Measurements from ENCODE around the gene SAMM50.
"Not testable (repeated sequence)": the region's sequence is repeated elsewhere in the genome, so short reads cannot be mapped to it uniquely, and the experiment has no call there.

Gene SAMM50

GRCh38 chr22:44004104-44004460, 48.8 kb downstream of the SAMM50 start:
- DNase-seq, result no peak

GRCh38 chr22:44005524-44005923, 50.3 kb downstream of the SAMM50 start:
- no peak for DNase-seq

DNA sequence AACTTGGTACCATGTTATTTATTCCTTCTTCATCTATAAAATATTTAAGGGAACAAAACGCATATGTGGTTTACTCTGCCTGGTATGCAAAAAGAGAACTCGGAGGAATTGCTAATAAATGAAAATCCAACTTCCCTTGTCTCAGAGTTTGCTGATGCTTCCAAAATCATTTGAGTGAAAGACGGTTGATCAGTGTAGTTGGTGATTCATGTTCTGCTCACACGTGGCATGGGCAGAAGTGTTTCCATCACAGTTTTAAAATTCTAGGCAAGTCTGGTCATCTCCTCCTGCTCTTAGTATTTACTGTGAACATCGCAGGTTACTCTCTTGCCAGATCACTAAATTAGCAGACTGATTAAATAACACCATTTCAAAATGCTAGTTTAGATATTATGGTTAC, 56.9 kb downstream of the SAMM50 start:
- no peak for DNase-seq

GRCh38 chr22:44012591-44012990, 57.3 kb downstream of the SAMM50 start:
- no peak for DNase-seq

DNA sequence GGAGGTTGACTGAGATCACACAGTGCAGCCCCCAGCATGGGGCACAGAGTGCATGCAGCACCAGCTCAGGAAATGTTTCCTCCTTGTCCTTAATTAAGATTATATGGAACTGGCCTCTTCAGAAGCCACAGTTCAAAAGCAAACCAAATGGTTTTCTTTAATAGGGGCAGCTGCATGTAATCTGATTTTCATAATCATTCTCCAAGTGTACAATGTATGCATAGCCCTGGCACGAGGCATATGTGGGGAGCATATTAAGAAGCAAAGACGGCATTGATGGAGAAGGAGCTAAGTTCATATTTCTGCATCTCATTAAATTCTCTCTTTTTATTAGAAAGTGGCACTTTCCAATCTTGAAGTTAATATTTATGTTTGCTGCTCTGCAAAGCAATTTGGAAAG, 59.0 kb downstream of the SAMM50 start:
- DNase-seq, result no peak

GRCh38 chr22:44016586-44016985, 61.3 kb downstream of the SAMM50 start:
- not testable (repeated sequence) for DNase-seq

GRCh38 chr22:44018594-44018993, 63.4 kb downstream of the SAMM50 start:
- no peak for DNase-seq

- no peak for DNase-seq
Measured at GRCh38 chr22:44019416-44019815, 64.2 kb downstream of the SAMM50 start.

GRCh38 chr22:44019846-44020245, 64.6 kb downstream of the SAMM50 start:
- no peak for DNase-seq

- DNase-seq, result no peak
Measured at GRCh38 chr22:44020981-44021380, 65.7 kb downstream of the SAMM50 start.

DNA sequence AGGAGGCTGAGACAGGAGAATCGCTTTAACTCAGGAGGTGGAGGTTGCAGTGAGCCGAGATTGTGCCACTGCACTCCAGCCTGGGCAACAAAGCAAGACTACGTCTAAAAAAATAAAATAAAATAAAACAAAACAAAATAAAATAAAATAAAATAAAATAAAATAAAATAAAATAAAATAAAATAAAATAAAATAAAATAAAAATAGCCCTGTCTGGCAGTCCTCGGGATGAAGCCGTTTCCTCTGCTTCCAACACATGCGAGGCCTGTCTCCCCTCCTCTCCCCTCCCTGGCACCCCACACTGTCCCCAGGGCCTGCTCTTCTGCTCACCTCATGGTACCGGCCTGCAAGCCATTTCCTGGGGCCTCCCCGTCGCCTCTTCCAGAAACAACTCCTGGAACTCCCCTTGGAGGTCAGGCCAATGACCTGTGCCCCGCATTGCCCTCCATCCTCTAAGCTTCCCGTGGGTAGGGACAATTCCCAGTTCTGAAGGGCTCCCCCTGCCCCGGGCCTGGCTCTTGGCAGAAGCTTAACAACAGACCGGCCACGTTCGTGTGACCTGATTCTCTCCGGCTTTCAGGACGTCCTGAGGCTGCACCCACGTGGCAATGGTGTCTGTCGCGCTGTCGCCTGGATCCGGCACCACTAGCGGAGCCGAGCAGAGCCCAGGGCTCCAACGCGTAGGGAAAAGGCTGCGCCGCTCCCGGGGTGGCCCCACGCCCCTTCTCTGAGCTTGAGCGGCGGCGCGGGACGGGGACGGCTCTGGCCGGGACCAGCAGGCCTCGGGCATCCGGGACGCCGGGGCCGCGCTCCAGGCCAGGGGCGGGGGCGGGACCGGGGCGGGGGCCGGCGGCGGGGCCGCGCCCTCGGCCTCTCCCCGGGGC, 68.4 kb downstream of the SAMM50 start:
- no peak for DNase-seq

DNA sequence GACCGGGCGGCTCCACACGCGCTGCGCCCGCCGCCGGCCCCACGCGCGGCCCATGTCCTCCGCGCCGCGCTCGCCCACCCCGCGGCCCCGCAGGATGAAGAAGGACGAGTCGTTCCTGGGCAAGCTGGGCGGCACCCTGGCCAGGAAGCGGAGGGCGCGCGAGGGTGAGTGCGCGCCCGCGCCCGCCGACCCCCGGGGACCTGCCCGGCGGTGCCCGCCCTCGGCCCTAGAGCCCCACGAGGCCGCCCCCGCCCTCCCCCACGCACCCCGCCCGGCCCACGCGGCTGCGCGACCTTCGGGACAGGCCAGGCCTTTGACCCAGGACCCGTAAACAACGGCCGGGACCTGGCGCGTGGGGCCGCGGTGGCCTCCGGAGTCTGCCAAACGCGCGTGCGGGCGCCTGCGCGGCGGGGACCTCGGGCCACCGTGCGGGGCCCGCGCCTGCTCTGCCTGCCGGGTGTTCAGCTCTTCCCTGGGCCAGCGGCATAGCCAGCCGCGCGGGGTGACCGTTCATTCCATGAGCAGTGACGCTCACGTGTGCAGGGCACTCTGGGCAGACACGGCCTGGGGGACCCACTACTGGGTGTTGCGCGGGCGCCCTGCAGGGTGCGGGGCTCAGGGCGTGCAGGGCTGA, 69.2 kb downstream of the SAMM50 start, which contains the start of gene PARVB:
PARVB (plus strand) TSS at position 15 of the 634 bp plus-strand sequence; CDS start at position 53, 38 bp downstream.
- no peak for DNase-seq

DNA sequence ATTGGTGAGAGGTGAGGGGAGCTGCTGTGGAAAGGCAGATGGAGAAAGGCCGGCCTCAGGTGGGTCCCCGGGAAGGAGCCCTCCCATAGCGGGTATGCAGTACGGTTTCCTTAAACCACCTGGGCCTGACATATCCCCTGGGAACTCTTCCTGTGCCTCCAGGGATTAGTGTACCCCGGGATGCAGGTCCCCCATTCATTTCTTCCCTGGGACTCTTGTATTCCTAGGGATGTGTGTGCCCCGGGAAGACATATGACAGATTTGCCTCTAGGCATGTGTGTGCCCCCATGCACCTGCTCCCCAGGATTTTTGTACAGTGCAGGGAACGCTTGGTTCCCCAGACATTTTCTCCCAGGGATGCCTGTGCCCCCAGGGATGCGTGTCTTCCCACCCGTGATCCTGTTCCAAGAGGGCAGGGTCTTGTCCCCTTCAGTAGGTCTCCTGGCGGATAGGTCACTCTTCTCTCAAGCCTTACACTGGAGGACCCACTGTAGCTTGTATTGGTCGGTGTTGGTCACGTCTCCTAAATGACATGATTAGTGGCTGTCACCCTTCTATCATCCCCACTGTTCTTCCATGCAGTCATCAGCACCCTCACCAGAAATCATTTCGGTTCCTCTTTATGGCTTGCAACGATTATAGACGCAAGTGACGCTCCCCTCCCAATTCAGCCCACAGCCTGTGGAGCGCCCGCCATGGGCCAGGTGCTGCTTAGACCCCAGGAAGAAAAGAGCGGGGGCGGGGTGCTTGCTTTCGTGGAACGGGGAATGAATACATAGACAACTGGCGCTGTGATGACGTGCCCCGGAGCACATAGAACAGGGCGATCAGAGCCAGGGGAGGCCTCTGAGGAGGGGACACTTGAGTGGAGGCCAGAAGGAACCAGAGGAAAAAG, 70.2 kb downstream of the SAMM50 start:
- DNase-seq, result no peak

DNA sequence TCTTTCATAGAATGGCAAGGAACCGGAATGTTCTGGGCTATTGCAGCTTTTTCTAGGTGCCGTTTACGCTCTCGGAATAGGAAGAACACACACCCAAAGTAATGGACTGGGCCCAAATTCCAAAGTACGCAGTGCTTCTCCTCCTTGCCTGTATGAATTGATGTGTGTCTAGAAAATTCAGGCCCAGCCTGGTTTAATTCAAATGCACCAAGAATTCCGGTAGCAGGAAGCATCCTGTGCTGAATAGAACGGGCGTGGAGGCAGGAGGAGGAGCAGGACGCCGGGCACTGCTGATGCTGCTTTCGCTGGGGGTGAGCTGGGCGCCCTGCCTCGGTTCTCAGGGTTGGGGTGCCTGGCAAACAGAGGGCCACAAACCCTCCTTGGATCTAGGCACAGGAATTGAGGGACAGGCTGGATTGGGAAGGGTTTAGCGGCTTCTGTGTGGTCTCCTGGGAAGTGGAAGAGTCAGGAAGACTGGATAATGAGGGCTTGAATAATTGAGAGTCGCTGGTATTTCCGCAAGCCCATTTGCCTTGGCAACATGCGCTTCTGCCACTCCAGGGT, 70.9 kb downstream of the SAMM50 start:
- DNase-seq, result no peak

DNA sequence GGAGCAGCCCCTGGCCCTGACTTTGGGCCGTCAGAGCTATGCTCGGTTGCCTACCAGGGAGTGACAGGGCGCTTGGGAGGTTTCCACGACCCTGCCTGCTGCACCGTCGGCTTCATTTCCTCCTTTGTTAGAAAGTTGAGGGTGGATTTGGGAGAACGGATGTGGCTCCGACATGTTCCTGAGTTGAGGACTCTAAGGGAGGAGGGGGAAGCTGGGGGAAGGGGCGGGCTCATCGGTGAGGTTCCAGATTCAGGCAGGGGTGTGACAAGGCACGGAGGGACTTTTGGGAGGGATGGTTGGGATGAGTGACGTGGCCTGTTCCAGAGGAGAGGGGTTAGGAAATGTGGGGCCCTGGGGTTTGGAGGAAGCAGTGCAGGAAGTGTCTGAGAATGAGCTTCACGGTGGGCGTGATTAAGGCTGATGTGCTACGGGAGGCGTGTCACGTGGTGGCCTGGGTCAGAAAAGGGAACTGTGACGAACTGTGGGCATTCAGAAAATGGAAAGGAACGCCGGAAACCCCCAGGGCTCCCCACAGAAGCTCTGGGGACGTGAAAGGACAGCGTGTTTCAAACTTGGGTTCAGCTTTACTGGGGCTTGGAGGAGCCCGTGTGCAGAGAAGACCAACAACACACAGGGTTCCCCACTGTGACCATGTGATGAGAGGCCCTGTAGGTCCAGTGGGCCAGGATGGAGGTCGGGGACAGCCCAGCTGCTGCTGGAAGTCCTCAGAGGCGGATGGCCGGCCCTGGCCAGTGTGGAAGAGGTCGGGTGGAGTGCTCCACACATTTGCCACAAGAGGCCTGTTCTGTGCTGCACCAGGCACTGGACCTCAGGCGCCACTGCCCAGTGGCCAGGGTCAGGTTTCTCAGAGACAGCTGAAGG, 71.6 kb downstream of the SAMM50 start:
- no peak for DNase-seq

DNA sequence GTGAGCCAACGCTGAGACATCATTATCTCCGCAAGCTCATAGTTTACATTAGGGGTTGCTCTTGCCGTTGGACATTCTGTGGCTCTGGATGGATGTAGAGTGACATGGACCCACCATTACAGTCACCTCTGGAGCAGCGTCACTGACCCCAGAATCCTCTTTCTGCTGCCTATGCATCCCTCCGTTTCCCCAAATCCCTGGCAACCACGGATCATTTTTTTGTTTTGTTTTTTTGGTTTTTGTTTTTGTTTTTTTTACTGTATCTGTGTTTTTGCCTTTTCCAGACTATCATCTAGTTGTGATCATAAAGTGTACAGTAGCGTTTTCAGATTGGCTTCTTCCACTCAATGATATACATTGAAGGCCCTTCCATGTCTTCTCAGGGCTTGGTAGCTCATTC, 72.8 kb downstream of the SAMM50 start:
- no peak for DNase-seq

GRCh38 chr22:44029069-44029468, 73.8 kb downstream of the SAMM50 start:
- no peak for DNase-seq

DNA sequence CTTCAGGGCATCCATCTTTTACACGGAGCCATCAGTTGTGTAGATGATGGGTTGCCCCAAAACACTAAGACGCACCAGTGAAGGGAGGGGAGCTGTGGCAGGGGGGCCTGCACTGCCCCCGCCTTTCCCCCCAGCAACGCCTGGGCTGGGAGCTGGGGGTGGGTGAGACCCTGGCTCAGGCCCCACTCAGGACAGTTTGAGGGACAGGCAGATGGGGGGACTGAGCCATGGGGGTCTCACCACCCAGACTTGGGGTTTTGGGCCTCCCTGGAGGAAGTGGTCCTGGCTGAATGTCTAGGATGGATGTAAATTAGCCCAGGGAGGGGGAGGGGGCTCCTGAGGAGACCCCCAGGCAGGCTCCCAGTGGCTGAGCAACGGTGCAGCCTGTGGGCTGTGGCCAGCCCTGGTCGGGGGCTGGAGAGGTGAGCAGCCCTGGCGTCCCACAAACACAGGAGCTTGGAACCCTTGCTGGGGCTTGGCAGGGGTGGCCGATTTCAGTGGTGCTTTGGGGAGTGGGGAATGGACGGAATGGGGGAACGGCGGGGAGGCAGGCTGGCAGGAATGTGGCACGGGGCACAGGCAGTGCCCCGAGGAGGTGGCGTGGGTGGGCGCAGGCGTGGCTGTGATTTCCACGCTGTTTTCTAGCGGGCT, 74.9 kb downstream of the SAMM50 start:
- DNase-seq, result no peak

GRCh38 chr22:44030702-44031082, 75.5 kb downstream of the SAMM50 start:
- DNase-seq, result no peak

- DNase-seq, result no peak
Measured at GRCh38 chr22:44031158-44031952, 76.1 kb downstream of the SAMM50 start.
